ENCODE data around the gene NES. TPM values are rescaled to one million over a fixed set of nuclear protein-coding genes. Genes with fewer than 3 reads are reported as not detected.
A peak's percentile ranks its signal among the peaks of the same experiment; 100 is the strongest.

NES gene
- total RNA-seq, 1 donor, result under 0.01 TPM

- DNase-seq (ENCODE audit: low read depth in 2 of 3, low spot score in 2 of 3), result peak in 2 of 3 donors; percentile 44 to 53
Measured at GRCh38 chr1:156705321-156705917, 28.2 kb upstream of the NES start, which contains the start of gene CRABP2. TSS of gene CRABP2 (minus strand) at chr1:156705583. CDS start at chr1:156705446, 137 bp downstream.

- DNase-seq (ENCODE audit: low read depth in 2 of 3, low spot score in 2 of 3), result peak in 1 of 3 donors; percentile 55
Measured at GRCh38 chr1:156704930-156705320, 27.7 kb upstream of the NES start.

GRCh38 chr1:156704166-156704711 is 27.0 kb upstream of the NES start:
- DNase-seq (ENCODE audit: low read depth in 2 of 3, low spot score in 2 of 3), result no peak

GRCh38 chr1:156703741-156704140 is 26.5 kb upstream of the NES start:
- no peak for DNase-seq (ENCODE audit: low read depth in 2 of 3, low spot score in 2 of 3)

- no peak for DNase-seq (ENCODE audit: low read depth in 2 of 3, low spot score in 2 of 3)
Measured at GRCh38 chr1:156703336-156703735, 26.1 kb upstream of the NES start.

- no peak for DNase-seq (ENCODE audit: low read depth in 2 of 3, low spot score in 2 of 3)
Measured at GRCh38 chr1:156700736-156701531, 23.7 kb upstream of the NES start.

- DNase-seq (ENCODE audit: low read depth in 2 of 3, low spot score in 2 of 3), result no peak
Measured at GRCh38 chr1:156698995-156699394, 21.8 kb upstream of the NES start.

GRCh38 chr1:156697481-156697880 is 20.3 kb upstream of the NES start:
- no peak for DNase-seq (ENCODE audit: low read depth in 2 of 3, low spot score in 2 of 3)

GRCh38 chr1:156696755-156697154 is 19.5 kb upstream of the NES start:
- DNase-seq (ENCODE audit: low read depth in 2 of 3, low spot score in 2 of 3), result no peak

- DNase-seq (ENCODE audit: low read depth in 2 of 3, low spot score in 2 of 3), result no peak
Measured at GRCh38 chr1:156694690-156694962, 17.4 kb upstream of the NES start.

- no peak for DNase-seq (ENCODE audit: low read depth in 2 of 3, low spot score in 2 of 3)
Measured at GRCh38 chr1:156693848-156694689, 16.9 kb upstream of the NES start.

GRCh38 chr1:156692925-156693847 is 16.0 kb upstream of the NES start:
- DNase-seq (ENCODE audit: low read depth in 2 of 3, low spot score in 2 of 3), result peak in 2 of 3 donors; percentile 35 to 56

GRCh38 chr1:156692441-156692924 is 15.3 kb upstream of the NES start:
- DNase-seq (ENCODE audit: low read depth in 2 of 3, low spot score in 2 of 3), result no peak

- no peak for DNase-seq (ENCODE audit: low read depth in 2 of 3, low spot score in 2 of 3)
Measured at GRCh38 chr1:156691665-156692440, 14.6 kb upstream of the NES start.

GRCh38 chr1:156691191-156691590 is 14.0 kb upstream of the NES start:
- DNase-seq (ENCODE audit: low read depth in 2 of 3, low spot score in 2 of 3), result no peak

- no peak for DNase-seq (ENCODE audit: low read depth in 2 of 3, low spot score in 2 of 3)
Measured at GRCh38 chr1:156690675-156691036, 13.4 kb upstream of the NES start.

- DNase-seq (ENCODE audit: low read depth in 2 of 3, low spot score in 2 of 3), result no peak
Measured at GRCh38 chr1:156689953-156690674, 12.9 kb upstream of the NES start.

- peak; percentile 47 to 87 (median 77) for DNase-seq (ENCODE audit: low read depth in 2 of 3, low spot score in 2 of 3)
Measured at GRCh38 chr1:156689035-156689952, 12.1 kb upstream of the NES start.
